Endothelial cell (in vitro differentiated cells): ENCODE measurements around the gene SMARCAL1. TPM values are rescaled to one million over a fixed set of nuclear protein-coding genes. Genes with fewer than 3 reads are reported as not detected.
A peak's percentile ranks its signal among the peaks of the same experiment; 100 is the strongest.

Experiments
- DNase-seq: peaks from one replicate; pipeline ENCODE4 v3.0.0; 2021; ENCODE audit warnings: low spot score
- H3K27ac Mint-ChIP-seq: one replicate; pipeline ENCODE4 v1.8.0; 2021; ENCODE audit warnings: mixed read lengths, inconsistent platforms; ENCODE audit not compliant: unreplicated experiment
- H3K27me3 Mint-ChIP-seq: one replicate; pipeline ENCODE4 v1.8.0; 2021; ENCODE audit warnings: mild to moderate bottlenecking, moderate library complexity, mixed read lengths, inconsistent platforms; ENCODE audit not compliant: unreplicated experiment
- H3K36me3 Mint-ChIP-seq: one replicate; pipeline ENCODE4 v1.8.0; 2021; ENCODE audit warnings: mild to moderate bottlenecking, low read depth, mixed read lengths, inconsistent platforms; ENCODE audit not compliant: unreplicated experiment
- H3K4me1 Mint-ChIP-seq: one replicate; pipeline ENCODE4 v1.8.0; 2021; ENCODE audit warnings: mild to moderate bottlenecking, mixed read lengths, inconsistent platforms; ENCODE audit not compliant: unreplicated experiment
- H3K4me3 Mint-ChIP-seq: one replicate; pipeline ENCODE4 v1.8.0; 2021; ENCODE audit warnings: mild to moderate bottlenecking, mixed read lengths, inconsistent platforms; ENCODE audit not compliant: unreplicated experiment
- H3K9me3 Mint-ChIP-seq: one replicate; pipeline ENCODE4 v1.8.0; 2021; ENCODE audit warnings: mixed read lengths, inconsistent platforms; ENCODE audit not compliant: unreplicated experiment
- total RNA-seq: library from RNA; stranded (reverse); fragmentation: NEBNext Ultra II Directional; extraction: Animal tissue kit (Norgen Biotek cat#: 25700); gene quantifications from one replicate; pipeline ENCODE4 v1.2.1, GENCODE V29; 2021; ENCODE audit not compliant: unreplicated experiment
- TF ChIP-seq, protein P1 (sequence below): fragments of 200-600 bp; sonication (generic); IDR thresholded peaks from one replicate; pipeline ENCODE4 v1.5.0; 2021; ENCODE audit warnings: antibody characterized with exemption; ENCODE audit not compliant: unreplicated experiment

SMARCAL1 gene
- total RNA-seq, 1 donor from 2014 or later: 39.1 TPM

DNA sequence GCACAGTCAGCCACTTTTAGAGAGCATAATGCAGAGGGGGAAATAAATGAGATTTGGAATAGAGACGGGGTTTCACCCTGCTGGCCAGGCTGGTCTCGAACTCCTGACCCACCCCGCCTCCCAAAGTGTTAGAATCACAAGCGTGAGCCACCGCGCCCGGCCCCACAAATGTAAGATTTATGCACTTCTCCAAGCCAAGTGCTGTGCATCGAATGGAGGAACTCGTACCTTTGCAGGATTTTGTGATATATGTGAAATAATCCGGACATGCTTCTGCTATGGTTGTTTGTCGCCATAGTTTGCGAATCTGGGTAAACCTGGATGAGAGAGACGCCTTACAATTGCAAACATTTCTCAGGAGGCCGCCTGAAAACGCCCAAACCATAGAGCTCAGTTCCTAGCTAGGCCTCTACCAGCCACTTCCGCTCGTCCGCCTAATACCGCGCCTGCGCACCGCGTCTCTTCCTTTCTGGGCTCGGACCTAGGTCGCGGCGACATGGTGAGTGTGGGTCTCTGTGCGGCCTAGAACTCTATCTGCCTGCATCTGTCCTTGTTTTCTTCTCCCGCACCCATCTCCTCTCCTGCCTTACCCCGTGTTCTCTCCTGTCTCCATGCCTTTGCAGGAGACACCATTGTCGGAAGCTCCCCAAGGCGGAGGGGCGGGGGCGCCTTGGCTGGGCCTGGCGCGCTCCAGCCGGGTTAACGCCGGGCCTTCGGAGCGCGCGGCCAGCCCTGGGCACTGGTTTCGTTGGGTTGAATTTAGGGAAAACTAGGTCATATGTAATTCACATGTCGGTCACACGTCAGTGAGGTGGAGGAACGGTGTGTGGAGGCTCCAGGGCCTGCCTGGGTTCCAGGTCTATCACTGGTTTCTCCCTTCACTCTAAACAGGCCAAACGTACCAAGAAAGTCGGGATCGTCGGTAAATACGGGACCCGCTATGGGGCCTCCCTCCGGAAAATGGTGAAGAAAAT is 86.4 kb downstream of the SMARCAL1 start, which contains the start of gene RPL37A:
RPL37A (plus strand) TSS at position 466 of the 974 bp plus-strand sequence; CDS start at position 497, 31 bp downstream.
- peak within 1 kb of the TSS; percentile 99 for H3K4me3 Mint-ChIP-seq
- peak within 1 kb of the TSS; percentile 89 for H3K27ac Mint-ChIP-seq
- TF ChIP-seq, protein P1, sequence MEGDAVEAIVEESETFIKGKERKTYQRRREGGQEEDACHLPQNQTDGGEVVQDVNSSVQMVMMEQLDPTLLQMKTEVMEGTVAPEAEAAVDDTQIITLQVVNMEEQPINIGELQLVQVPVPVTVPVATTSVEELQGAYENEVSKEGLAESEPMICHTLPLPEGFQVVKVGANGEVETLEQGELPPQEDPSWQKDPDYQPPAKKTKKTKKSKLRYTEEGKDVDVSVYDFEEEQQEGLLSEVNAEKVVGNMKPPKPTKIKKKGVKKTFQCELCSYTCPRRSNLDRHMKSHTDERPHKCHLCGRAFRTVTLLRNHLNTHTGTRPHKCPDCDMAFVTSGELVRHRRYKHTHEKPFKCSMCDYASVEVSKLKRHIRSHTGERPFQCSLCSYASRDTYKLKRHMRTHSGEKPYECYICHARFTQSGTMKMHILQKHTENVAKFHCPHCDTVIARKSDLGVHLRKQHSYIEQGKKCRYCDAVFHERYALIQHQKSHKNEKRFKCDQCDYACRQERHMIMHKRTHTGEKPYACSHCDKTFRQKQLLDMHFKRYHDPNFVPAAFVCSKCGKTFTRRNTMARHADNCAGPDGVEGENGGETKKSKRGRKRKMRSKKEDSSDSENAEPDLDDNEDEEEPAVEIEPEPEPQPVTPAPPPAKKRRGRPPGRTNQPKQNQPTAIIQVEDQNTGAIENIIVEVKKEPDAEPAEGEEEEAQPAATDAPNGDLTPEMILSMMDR: no peak
- H3K36me3 Mint-ChIP-seq: peaks cover 28% of the 10 kb centered on the region
- no peaks in the 10 kb centered on the region for H3K27me3 Mint-ChIP-seq
- H3K9me3 Mint-ChIP-seq: no peaks in the 10 kb centered on the region
- H3K4me1 Mint-ChIP-seq: peaks cover 48% of the 10 kb centered on the region
- peak; percentile 86 for DNase-seq

DNA sequence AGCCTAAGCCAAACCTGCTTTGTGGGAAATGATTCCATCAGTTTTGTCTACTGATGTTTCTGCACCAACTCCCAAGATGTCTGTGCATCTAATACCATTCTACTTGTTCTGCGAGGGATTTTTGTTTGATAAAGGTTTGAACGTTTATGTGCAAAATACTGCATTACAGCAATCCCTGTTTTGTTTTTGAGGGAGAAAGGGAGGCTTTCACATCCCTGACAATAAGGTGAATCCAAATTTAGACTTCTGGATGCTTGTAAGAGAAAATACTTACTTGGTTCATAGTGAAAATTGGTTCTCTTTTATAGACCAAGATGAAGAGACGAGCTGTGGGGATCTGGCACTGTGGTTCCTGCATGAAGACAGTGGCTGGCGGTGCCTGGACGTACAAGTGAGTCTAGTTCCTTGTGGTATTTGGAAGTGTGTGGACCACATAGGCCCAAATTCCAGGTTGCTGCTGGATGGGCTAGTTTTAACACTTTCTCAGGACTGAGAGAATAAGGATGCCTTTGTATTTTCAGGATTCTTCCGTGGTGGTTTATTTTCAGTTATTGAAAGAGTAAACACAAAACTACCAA is 87.4 kb downstream of the SMARCAL1 start:
- Mint-ChIP-seq H3K9me3 (no peaks in the 10 kb centered on the region), H3K27me3 (no peaks in the 10 kb centered on the region), H3K36me3 (peaks cover 37% of the 10 kb centered on the region), H3K27ac (peak overlapping the region; percentile 89), H3K4me3 (peak overlapping the region; percentile 99), H3K4me1 (peaks cover 52% of the 10 kb centered on the region)
- DNase-seq: no peak
- TF ChIP-seq, protein P1: no peak

- H3K4me3 Mint-ChIP-seq: peak overlapping the region; percentile 99
- no peaks in the 10 kb centered on the region for H3K9me3 Mint-ChIP-seq
- TF ChIP-seq, protein P1: no peak
- H3K4me1 Mint-ChIP-seq: peaks cover 55% of the 10 kb centered on the region
- H3K36me3 Mint-ChIP-seq: peaks cover 43% of the 10 kb centered on the region
- H3K27me3 Mint-ChIP-seq: peaks cover 2% of the 10 kb centered on the region
- no peak overlapping the region for H3K27ac Mint-ChIP-seq
- DNase-seq: no peak
These were observed 88.3 kb downstream of the SMARCAL1 start for GRCh38 chr2:216500572-216500971.

GRCh38 chr2:216501854-216502253 is 89.6 kb downstream of the SMARCAL1 start:
- H3K27ac Mint-ChIP-seq: no peak overlapping the region
- TF ChIP-seq, protein P1: no peak
- peaks cover 60% of the 10 kb centered on the region for H3K4me1 Mint-ChIP-seq
- H3K4me3 Mint-ChIP-seq: no peak overlapping the region
- no peaks in the 10 kb centered on the region for H3K9me3 Mint-ChIP-seq
- DNase-seq: no peak
- peaks cover 2% of the 10 kb centered on the region for H3K27me3 Mint-ChIP-seq
- H3K36me3 Mint-ChIP-seq: peaks cover 51% of the 10 kb centered on the region
